Adrenal gland (tissue), 12 donors: Measurements from ENCODE around the gene RPS15. TPM values are rescaled to one million over a fixed set of nuclear protein-coding genes. Genes with fewer than 3 reads are reported as not detected.

Source experiments
- DNase-seq, 7 donors: peaks; one replicate each; pipeline ENCODE4 v3.0.0-alpha.2; 2019 to 2020
- H3K27ac ChIP-seq, 5 donors: fragments of 200-600 bp; sonication (generic) in 4 of 5; 1 replicate in 3 of 5; 2 replicates in 2 of 5; pipeline versions ENCODE4 v1.5.1 to v1.8.0; 2016 to 2020; ENCODE audit warnings: mild to moderate bottlenecking in 1 of 5
- H3K27me3 ChIP-seq: fragments of 200-600 bp; 2 replicates; pipeline ENCODE4 v1.8.0; 2021
- H3K36me3 ChIP-seq, 2 donors: fragments of 200-600 bp; replicated peaks in 1 of 2; 1 replicate in 1 of 2; 2 replicates in 1 of 2; pipeline versions ENCODE4 v1.5.1 to v1.8.0; 2018 to 2022
- H3K4me1 ChIP-seq, 2 donors: fragments of 200-600 bp; replicated peaks in 1 of 2; 1 replicate in 1 of 2; 2 replicates in 1 of 2; pipeline versions ENCODE4 v1.5.1 to v1.8.0; 2018 to 2021
- H3K4me3 ChIP-seq, 4 donors: fragments of 200-600 bp; sonication (generic) in 3 of 4; one replicate each; pipeline ENCODE4 v1.5.1; 2016 to 2018
- H3K9me3 ChIP-seq, 3 donors: fragments of 200-600 bp; sonication (generic) in 1 of 3; replicated peaks in 1 of 3; 1 replicate in 2 of 3; 2 replicates in 1 of 3; pipeline versions ENCODE4 v1.5.1 to v1.8.0; 2016 to 2021
- CTCF ChIP-seq, 6 experiments: fragments of 450-650 bp in 4 of 6; fragments of 200-600 bp in 2 of 6; sonication (generic) in 1 of 6; IDR thresholded peaks; 1 replicate in 5 of 6; 2 replicates in 1 of 6; pipeline versions ENCODE4 v1.5.1 to v1.8.0; 2016 to 2021; ENCODE audit warnings: antibody characterized with exemption in 6 of 6, mild to moderate bottlenecking in 2 of 6, moderate library complexity in 1 of 6
- POLR2A ChIP-seq, 2 donors: fragments of 450-650 bp; IDR thresholded peaks; one replicate each; pipeline ENCODE4 v1.6.1; 2017; ENCODE audit warnings: antibody characterized with exemption in 2 of 2, mild to moderate bottlenecking in 2 of 2, moderate library complexity in 1 of 2
- WGBS, 4 donors: extraction: QIAGEN DNeasy Blood & Tissue Kit in 2 of 4; methylation state at CpG; one replicate each; pipeline versions ENCODE4 v1.1.5 to v1.1.7; 2013 to 2017; 5-methylcytosine and 5-hydroxymethylcytosine counted together
- intact Hi-C, 2 donors: fragments of 100-400 bp; cut with DNase I; formaldehyde crosslinking; loops; one replicate each; pipeline versions ENCODE4 v1.14.1 to v1.15.0; 2022 to 2023
- polyA plus RNA-seq, 3 donors: library from polyadenylated mRNA; stranded (reverse); fragments of 200-250 nt in 2 of 3; fragments of 350-450 nt in 1 of 3; fragmentation: Illumina TruSeq in 1 of 3; extraction: RNeasy Lipid Tissue Mini Kit (QIAGEN cat#74804) in 1 of 3; gene quantifications; one replicate each; pipeline ENCODE4 v1.2.3, GENCODE V29; 2013 to 2014
- total RNA-seq, 9 donors: library from RNA; depleted of rRNA in 4 of 9; stranded (reverse); fragments of >200 nt in 4 of 9; fragments of 120-200 nt in 1 of 9; fragmentation: NEBNext Ultra II Directional in 1 of 9; extraction: Animal tissue kit (Norgen Biotek cat#: 25700) in 1 of 9; gene quantifications; one replicate each; pipeline versions ENCODE4 v1.1.0 to v1.2.4, GENCODE V29; 2013 to 2023
- donor health status: healthy with polysubstance abuse.
- donor health status: Bipolar disorder and iron deficiency.
- donor health status: DM: yes; HTN: yes; CAD: no.
- donor health status: DM: no; HTN: no; CAD: no.
- donor health status: DM: no; HTN: no; CAD: no.
- donor health status: DM: yes; HTN: yes; CAD: no.

The RPS15 gene
- total and polyA plus RNA-seq, 12 donors, result 471 to 4,071 (median 1,829) TPM

GRCh38 chr19:1478934-1479707, 40.9 kb downstream of the RPS15 start, which contains the start of gene C19orf25:
Gene C19orf25, minus strand, starts transcription at chr19:1479215. Its CDS starts 312 bp downstream, at chr19:1478903.
- Histone ChIP-seq H3K9me3 (no peaks in the 10 kb centered on the region), H3K27me3 (no peaks in the 10 kb centered on the region), H3K36me3 (no peaks in the 10 kb centered on the region), H3K4me3 (peak within 1 kb of the TSS in 3 of 4 donors; percentile 56 to 91 (median 70)), H3K4me1 (peaks cover 11 to 22% of the 10 kb centered on the region in 2 donors), H3K27ac (peak within 1 kb of the TSS in 3 of 5 donors; percentile 54 to 74 (median 61))
- WGBS, 4 donors, result 0 to 1% (median 0%) methylated on average over 3 to 71 of the region's 71 CpGs
- TF ChIP-seq CTCF (IDR thresholded peaks at IDR 0.05) (no peak), POLR2A (IDR thresholded peaks at IDR 0.05) (peak; percentile 47 to 63)
- DNase-seq, result peak; percentile 92 to 96 (median 93)
- intact Hi-C loops, result no loop called here

- 86 to 91% (median 88%) methylated on average over 14 to 26 of the region's 26 CpGs for WGBS, 4 donors
- TF ChIP-seq CTCF (IDR thresholded peaks at IDR 0.05) (no peak), POLR2A (IDR thresholded peaks at IDR 0.05) (no peak)
- H3K9me3 ChIP-seq, result no peaks in the 10 kb centered on the region
- intact Hi-C loops, result no loop called here
- peaks cover 8 to 19% of the 10 kb centered on the region in 2 donors for H3K4me1 ChIP-seq
- H3K27me3 ChIP-seq, result no peaks in the 10 kb centered on the region
- no peak overlapping the region for H3K4me3 ChIP-seq
- no peaks in the 10 kb centered on the region for H3K36me3 ChIP-seq
- peak in 1 of 7 donors; percentile 14 for DNase-seq
- no peak overlapping the region for H3K27ac ChIP-seq
These were observed 43.2 kb downstream of the RPS15 start for GRCh38 chr19:1481224-1481892.

GRCh38 chr19:1481893-1482360, 43.7 kb downstream of the RPS15 start:
- Histone ChIP-seq H3K4me3 (no peak overlapping the region), H3K36me3 (no peaks in the 10 kb centered on the region), H3K27me3 (no peaks in the 10 kb centered on the region), H3K9me3 (no peaks in the 10 kb centered on the region), H3K27ac (no peak overlapping the region), H3K4me1 (peaks cover 8 to 19% of the 10 kb centered on the region in 2 donors)
- intact Hi-C loops, result no loop called here
- peak in 1 of 7 donors; percentile 14 for DNase-seq
- no peak for TF ChIP-seq POLR2A (IDR thresholded peaks at IDR 0.05)
- TF ChIP-seq CTCF (IDR thresholded peaks at IDR 0.05), result no peak
- 90 to 98% (median 92%) methylated on average over 10 to 36 of the region's 36 CpGs for WGBS, 4 donors
